Body of pancreas (tissue), 4 donors: Measurements from ENCODE around the gene DYNLRB1.

Experiments used
- CTCF ChIP-seq, 7 experiments: fragments of 450-650 bp in 4 of 7; fragments of 200-600 bp in 3 of 7; sonication (generic) in 3 of 7; IDR thresholded peaks; one replicate each; pipeline ENCODE4 v1.5.1; 2016 to 2019; ENCODE audit warnings: antibody characterized with exemption in 7 of 7
- POLR2A ChIP-seq, 3 donors: fragments of 450-650 bp; IDR thresholded peaks; one replicate each; pipeline ENCODE4 v1.6.1; 2016; ENCODE audit warnings: antibody characterized with exemption in 3 of 3, mild to moderate bottlenecking in 2 of 3

- TF ChIP-seq CTCF (IDR thresholded peaks at IDR 0.05) (no peak), POLR2A (IDR thresholded peaks at IDR 0.05) (no peak)
Observed at GRCh38 chr20:34512266-34512954, 3.8 kb upstream of the DYNLRB1 start.
